H9 (cell line): ENCODE results near the gene RCN2. TPM values are rescaled to one million over a fixed set of nuclear protein-coding genes. Genes with fewer than 3 reads are reported as not detected.

Experiments used
- DNase-seq: peaks from one replicate; pipeline ENCODE4 v3.0.0-alpha.2; 2017
- H2AFZ ChIP-seq: one replicate; pipeline ENCODE4 v1.6.1; 2013; ENCODE audit warnings: mild to moderate bottlenecking, low read length, control low read depth, moderate library complexity
- H2AK5ac ChIP-seq: 2 replicates; pipeline ENCODE4 v1.6.1; 2013; ENCODE audit warnings: low read length, control low read depth, mixed read lengths; ENCODE audit not compliant: insufficient read length
- H2BK120ac ChIP-seq: one replicate; pipeline ENCODE4 v1.6.1; 2013; ENCODE audit warnings: low read depth, mild to moderate bottlenecking, low read length, control low read depth, inconsistent platforms; ENCODE audit not compliant: poor library complexity, severe bottlenecking
- H2BK12ac ChIP-seq: 2 replicates; pipeline ENCODE4 v1.6.1; 2013; ENCODE audit warnings: low read length, control low read depth, mixed read lengths, low read depth; ENCODE audit not compliant: insufficient read length
- H2BK15ac ChIP-seq: 2 replicates; pipeline ENCODE4 v1.6.1; 2013; ENCODE audit warnings: low read depth, low read length, control low read depth
- H2BK20ac ChIP-seq: one replicate; pipeline ENCODE4 v1.6.1; 2013; ENCODE audit warnings: low read depth, mild to moderate bottlenecking, low read length, control low read depth, inconsistent platforms; ENCODE audit not compliant: poor library complexity, severe bottlenecking
- H2BK5ac ChIP-seq: 2 replicates; pipeline ENCODE4 v1.6.1; 2013; ENCODE audit warnings: low read length, control low read depth, mixed read lengths; ENCODE audit not compliant: insufficient read length
- H3K14ac ChIP-seq: 2 replicates; pipeline ENCODE4 v1.6.1; 2013; ENCODE audit warnings: low read length, control low read depth; ENCODE audit not compliant: insufficient read depth
- H3K18ac ChIP-seq: 2 replicates; pipeline ENCODE4 v1.6.1; 2013; ENCODE audit warnings: low read depth, mild to moderate bottlenecking, mixed read lengths, low read length, control low read depth; ENCODE audit not compliant: insufficient read length
- H3K23ac ChIP-seq: 2 replicates; pipeline ENCODE4 v1.6.1; 2013; ENCODE audit warnings: low read length, control low read depth, mixed read lengths, low read depth; ENCODE audit not compliant: insufficient read length
- H3K23me2 ChIP-seq: 2 replicates; pipeline ENCODE4 v1.6.1; 2013; ENCODE audit warnings: low read depth, mild to moderate bottlenecking, mixed read lengths, low read length, control low read depth; ENCODE audit not compliant: insufficient read length, poor library complexity, severe bottlenecking
- H3K27ac ChIP-seq: 2 replicates; pipeline ENCODE4 v1.5.1; 2013; ENCODE audit warnings: low read length, control low read depth, mixed read lengths, low read depth; ENCODE audit not compliant: insufficient read length
- H3K27me3 ChIP-seq: 2 replicates; pipeline ENCODE4 v1.6.1; 2013; ENCODE audit warnings: low read length, control low read depth, inconsistent platforms; ENCODE audit not compliant: insufficient read depth
- H3K4ac ChIP-seq: 2 replicates; pipeline ENCODE4 v1.6.1; 2013; ENCODE audit warnings: low read depth, mild to moderate bottlenecking, control low read depth, inconsistent platforms, low read length, moderate library complexity
- H3K4me1 ChIP-seq: 2 replicates; pipeline ENCODE4 v1.6.1; 2013; ENCODE audit warnings: low read length, control low read depth, inconsistent platforms; ENCODE audit not compliant: insufficient read depth
- H3K4me2 ChIP-seq: 2 replicates; pipeline ENCODE4 v1.6.1; 2013; ENCODE audit warnings: low read length, control low read depth, mixed read lengths; ENCODE audit not compliant: insufficient read length, insufficient read depth
- H3K56ac ChIP-seq: 2 replicates; pipeline ENCODE4 v1.6.1; 2013; ENCODE audit warnings: low read depth, mild to moderate bottlenecking, mixed read lengths, low read length, control low read depth; ENCODE audit not compliant: insufficient read length
- H3K79me1 ChIP-seq: 2 replicates; pipeline ENCODE4 v1.6.1; 2013; ENCODE audit warnings: low read depth, mild to moderate bottlenecking, moderate library complexity, low read length, control low read depth, inconsistent platforms; ENCODE audit not compliant: insufficient read depth, poor library complexity, severe bottlenecking
- H3K79me2 ChIP-seq: 2 replicates; pipeline ENCODE4 v1.6.1; 2013; ENCODE audit warnings: low read length, control low read depth, inconsistent platforms; ENCODE audit not compliant: insufficient read depth
- H3K9ac ChIP-seq: 2 replicates; pipeline ENCODE4 v1.6.1; 2013; ENCODE audit warnings: low read length, control low read depth, mixed read lengths; ENCODE audit not compliant: insufficient read length; ENCODE audit errors: extremely low read depth
- H3K9me3 ChIP-seq: one replicate; pipeline ENCODE4 v1.6.1; 2013; ENCODE audit warnings: low read depth, low read length, inconsistent platforms; ENCODE audit not compliant: control insufficient read depth
- H3T11ph ChIP-seq: one replicate; pipeline ENCODE4 v1.6.1; 2013; ENCODE audit warnings: mild to moderate bottlenecking, low read length, control low read depth, inconsistent platforms
- H4K20me1 ChIP-seq: one replicate; pipeline ENCODE4 v1.6.1; 2013; ENCODE audit not compliant: control insufficient read depth, insufficient read length, insufficient read depth
- H4K5ac ChIP-seq: 2 replicates; pipeline ENCODE4 v1.6.1; 2013; ENCODE audit warnings: low read depth, mild to moderate bottlenecking, mixed read lengths, low read length, control low read depth; ENCODE audit not compliant: insufficient read length
- H4K8ac ChIP-seq: replicated peaks from 2 replicates; pipeline ENCODE4 v1.6.1; 2013; ENCODE audit warnings: low read length, control low read depth, mixed read lengths, low read depth; ENCODE audit not compliant: insufficient read length
- H4K91ac ChIP-seq: 2 replicates; pipeline ENCODE4 v1.6.1; 2013; ENCODE audit warnings: low read depth, mild to moderate bottlenecking, moderate library complexity, mixed read lengths, low read length, control low read depth; ENCODE audit not compliant: insufficient read length
- H3K27ac Mint-ChIP-seq, 3 experiments: 2 replicates in 2 of 3; 3 replicates in 1 of 3; pipeline ENCODE4 v1.8.0; 2020 to 2021; ENCODE audit warnings: mixed read lengths in 3 of 3, mild to moderate bottlenecking in 1 of 3, moderate library complexity in 1 of 3
- H3K27me3 Mint-ChIP-seq: 2 replicates; pipeline ENCODE4 v1.8.0; 2021; ENCODE audit warnings: low read depth, mild to moderate bottlenecking, moderate library complexity, mixed read lengths
- H3K36me3 Mint-ChIP-seq, 3 experiments: 2 replicates in 2 of 3; 3 replicates in 1 of 3; pipeline ENCODE4 v1.8.0; 2020 to 2021; ENCODE audit warnings: low read depth in 3 of 3, mixed read lengths in 3 of 3; ENCODE audit not compliant: insufficient read depth in 1 of 3
- H3K4me1 Mint-ChIP-seq, 2 experiments: 2 replicates each; pipeline ENCODE4 v1.8.0; 2020; ENCODE audit warnings: mixed read lengths in 2 of 2
- H3K4me3 Mint-ChIP-seq, 2 experiments: 2 replicates in 1 of 2; 3 replicates in 1 of 2; pipeline ENCODE4 v1.8.0; 2020 to 2021; ENCODE audit warnings: mild to moderate bottlenecking in 2 of 2, mixed read lengths in 2 of 2, moderate library complexity in 1 of 2
- H3K9me3 Mint-ChIP-seq, 2 experiments: 2 replicates in 1 of 2; 3 replicates in 1 of 2; pipeline ENCODE4 v1.8.0; 2020; ENCODE audit warnings: mild to moderate bottlenecking in 2 of 2, mixed read lengths in 2 of 2, moderate library complexity in 1 of 2
- WGBS: extraction: QIAGEN DNeasy Blood & Tissue Kit; methylation state at CpG from one replicate; pipeline ENCODE4 v1.1.7; 2013; ENCODE audit warnings: missing lambda C conversion rate, low lambda C conversion rate, mixed read lengths; ENCODE audit not compliant: insufficient read length; ENCODE audit errors: extremely low coverage; 5-methylcytosine and 5-hydroxymethylcytosine counted together
- total RNA-seq: library from RNA; stranded (reverse); gene quantifications from 2 replicates; pipeline ENCODE4 v1.2.1, GENCODE V29; 2021
- TF ChIP-seq, protein P1 (sequence below): fragments of 200-600 bp; sonication (generic); conservative IDR thresholded peaks from 3 replicates; pipeline ENCODE4 v1.8.0; 2021; ENCODE audit warnings: antibody characterized with exemption, mild to moderate bottlenecking

Gene RCN2
- total RNA-seq, 1 experiment from 2014 or later = 139 TPM

GRCh38 chr15:76939715-76940114 is 8.2 kb downstream of the RCN2 start:
- Mint-ChIP-seq H3K4me1 (peaks cover 11 to 13% of the 10 kb centered on the region in 2 experiments), H3K4me3 (no peak overlapping the region)

More at GRCh38 chr15:76939715-76940114, 8.2 kb downstream of the RCN2 start:
- H3K23ac ChIP-seq = no peak overlapping the region
- no peak overlapping the region for H3K14ac ChIP-seq
- H3K56ac ChIP-seq = no peak overlapping the region
- WGBS = no CpG with 5 or more reads among the region's 1 CpG
- no peak overlapping the region for H2BK5ac ChIP-seq
- H2BK12ac ChIP-seq = no peak overlapping the region
- H3K23me2 ChIP-seq = no peaks in the 10 kb centered on the region
- no peak overlapping the region for H3K27ac ChIP-seq
- no peak overlapping the region for H2BK20ac ChIP-seq
- no peaks in the 10 kb centered on the region for H4K20me1 ChIP-seq
- no peaks in the 10 kb centered on the region for H3K4me1 ChIP-seq
- DNase-seq = no peak
- H3K27me3 Mint-ChIP-seq = no peaks in the 10 kb centered on the region
- H2BK15ac ChIP-seq = no peak overlapping the region
- no peak overlapping the region for H3T11ph ChIP-seq
- no peak overlapping the region for H3K9ac ChIP-seq
- no peaks in the 10 kb centered on the region for H3K9me3 Mint-ChIP-seq
- TF ChIP-seq, protein P1, sequence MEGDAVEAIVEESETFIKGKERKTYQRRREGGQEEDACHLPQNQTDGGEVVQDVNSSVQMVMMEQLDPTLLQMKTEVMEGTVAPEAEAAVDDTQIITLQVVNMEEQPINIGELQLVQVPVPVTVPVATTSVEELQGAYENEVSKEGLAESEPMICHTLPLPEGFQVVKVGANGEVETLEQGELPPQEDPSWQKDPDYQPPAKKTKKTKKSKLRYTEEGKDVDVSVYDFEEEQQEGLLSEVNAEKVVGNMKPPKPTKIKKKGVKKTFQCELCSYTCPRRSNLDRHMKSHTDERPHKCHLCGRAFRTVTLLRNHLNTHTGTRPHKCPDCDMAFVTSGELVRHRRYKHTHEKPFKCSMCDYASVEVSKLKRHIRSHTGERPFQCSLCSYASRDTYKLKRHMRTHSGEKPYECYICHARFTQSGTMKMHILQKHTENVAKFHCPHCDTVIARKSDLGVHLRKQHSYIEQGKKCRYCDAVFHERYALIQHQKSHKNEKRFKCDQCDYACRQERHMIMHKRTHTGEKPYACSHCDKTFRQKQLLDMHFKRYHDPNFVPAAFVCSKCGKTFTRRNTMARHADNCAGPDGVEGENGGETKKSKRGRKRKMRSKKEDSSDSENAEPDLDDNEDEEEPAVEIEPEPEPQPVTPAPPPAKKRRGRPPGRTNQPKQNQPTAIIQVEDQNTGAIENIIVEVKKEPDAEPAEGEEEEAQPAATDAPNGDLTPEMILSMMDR = no peak
- H3K27me3 ChIP-seq = no peaks in the 10 kb centered on the region
- no peak overlapping the region for H3K4me2 ChIP-seq
- no peak overlapping the region for H3K27ac Mint-ChIP-seq
- H3K9me3 ChIP-seq = no peaks in the 10 kb centered on the region
- no peak overlapping the region for H2AK5ac ChIP-seq
- no peak overlapping the region for H4K8ac ChIP-seq
- H3K79me2 ChIP-seq = no peaks in the 10 kb centered on the region
- H3K4ac ChIP-seq = no peak overlapping the region
- no peak overlapping the region for H3K18ac ChIP-seq
- peaks cover 3% of the 10 kb centered on the region for H3K79me1 ChIP-seq
- H2AFZ ChIP-seq = no peak overlapping the region
- H2BK120ac ChIP-seq = no peak overlapping the region
- H4K5ac ChIP-seq = no peak overlapping the region
- H4K91ac ChIP-seq = no peak overlapping the region
- peaks cover 32 to 66% (median 57%) of the 10 kb centered on the region in 3 experiments for H3K36me3 Mint-ChIP-seq
